BLaER1 treated with 17β-estradiol and CSF1 and Interleukin-3, amounts not matched to agents 10 nM and 100 nM (cell line): Measurements from ENCODE around the gene SKI.

ENCODE experiments used
- H3K27ac ChIP-seq, 11 experiments: shearing (Covaris generic); formaldehyde crosslinking; 2 replicates each; pipeline ENCODE4 v1.8.1; 2022
- H3K27me3 ChIP-seq, 11 experiments: shearing (Covaris generic); formaldehyde crosslinking; 2 replicates each; pipeline ENCODE4 v1.8.1; 2022
- H3K36me3 ChIP-seq, 11 experiments: shearing (Covaris generic); formaldehyde crosslinking; 2 replicates each; pipeline ENCODE4 v1.8.1; 2022
- H3K4me1 ChIP-seq, 10 experiments: shearing (Covaris generic); formaldehyde crosslinking; 2 replicates each; pipeline ENCODE4 v1.8.1; 2022
- H3K4me2 ChIP-seq, 11 experiments: shearing (Covaris generic); formaldehyde crosslinking; 2 replicates each; pipeline ENCODE4 v1.8.1; 2022
- H3K4me3 ChIP-seq, 10 experiments: shearing (Covaris generic); formaldehyde crosslinking; 2 replicates each; pipeline ENCODE4 v1.8.1; 2022
- H3K9ac ChIP-seq, 11 experiments: shearing (Covaris generic); formaldehyde crosslinking; 2 replicates each; pipeline ENCODE4 v1.8.1; 2022
- H3K9me3 ChIP-seq, 11 experiments: shearing (Covaris generic); formaldehyde crosslinking; replicated peaks in 1 of 11; 2 replicates each; pipeline ENCODE4 v1.8.1; 2022
- H4K20me1 ChIP-seq, 11 experiments: shearing (Covaris generic); formaldehyde crosslinking; 2 replicates each; pipeline ENCODE4 v1.8.1; 2022
- Cebpa-rat ChIP-seq, 11 experiments: shearing (Covaris generic); IDR thresholded peaks; 2 replicates each; pipeline ENCODE4 v1.8.1; 2022

SKI gene

DNA sequence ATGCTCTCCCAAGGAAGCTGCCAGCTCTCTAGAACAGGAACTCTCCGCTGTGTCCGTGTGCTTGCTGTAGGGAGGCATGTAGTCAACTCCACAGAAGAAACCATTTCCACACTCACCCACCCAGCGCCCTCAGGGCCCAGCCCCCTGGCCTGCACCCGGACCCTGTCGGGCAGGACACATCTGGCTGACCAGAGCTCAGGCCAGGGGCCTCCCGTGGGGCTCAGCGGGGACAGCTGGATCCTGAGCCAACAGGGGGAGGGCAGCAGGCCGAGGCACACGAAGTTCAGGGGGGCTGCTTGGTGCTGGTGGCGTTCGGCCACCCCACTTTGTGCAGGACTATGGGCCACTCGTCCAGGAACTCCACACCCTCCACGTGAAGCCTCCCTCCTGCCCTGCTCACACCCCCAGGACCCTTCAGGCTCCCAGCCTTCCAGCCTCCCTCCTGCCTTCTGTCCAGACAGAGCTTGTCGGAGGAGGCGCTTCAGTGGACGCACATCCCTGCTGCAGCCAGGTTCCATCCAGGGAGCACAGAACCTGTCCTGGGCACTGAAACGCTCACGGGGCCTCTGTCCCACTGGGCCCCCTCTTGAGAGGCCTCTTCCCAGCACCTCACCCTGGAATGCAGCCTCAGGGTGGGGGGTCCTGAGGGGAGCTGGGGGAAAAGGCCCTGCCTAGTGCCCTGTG, 18.6 kb upstream of the SKI start:
- Histone ChIP-seq H3K9me3 (no peaks in the 10 kb centered on the region), H4K20me1 (peaks cover 0 to 6% (median 0%) of the 10 kb centered on the region in 11 experiments; a peak in 4 of 22 replicates), H3K9ac (no peak overlapping the region), H3K4me3 (no peak overlapping the region), H3K27me3 (no peaks in the 10 kb centered on the region), H3K4me2 (peak overlapping the region in 1 of 11 experiments; percentile 4; a peak in 1 of 22 replicates), H3K4me1 (peaks cover 33 to 73% (median 57%) of the 10 kb centered on the region in 10 experiments), H3K27ac (no peak overlapping the region), H3K36me3 (no peaks in the 10 kb centered on the region)
- TF ChIP-seq Cebpa-rat (IDR thresholded peaks at IDR 0.05): no peak

- Histone ChIP-seq H3K27me3 (no peaks in the 10 kb centered on the region), H3K27ac (no peak overlapping the region), H3K9me3 (no peaks in the 10 kb centered on the region), H4K20me1 (peaks cover 0 to 6% (median 0%) of the 10 kb centered on the region in 11 experiments; a peak in 3 of 22 replicates), H3K4me1 (peaks cover 36 to 74% (median 60%) of the 10 kb centered on the region in 10 experiments), H3K4me2 (no peak overlapping the region), H3K4me3 (no peak overlapping the region), H3K9ac (peak overlapping the region in 1 of 11 experiments; percentile 27; a peak in 1 of 22 replicates), H3K36me3 (no peaks in the 10 kb centered on the region)
- TF ChIP-seq Cebpa-rat (IDR thresholded peaks at IDR 0.05): no peak
Observed at GRCh38 chr1:2210084-2210653, 17.9 kb upstream of the SKI start.

DNA sequence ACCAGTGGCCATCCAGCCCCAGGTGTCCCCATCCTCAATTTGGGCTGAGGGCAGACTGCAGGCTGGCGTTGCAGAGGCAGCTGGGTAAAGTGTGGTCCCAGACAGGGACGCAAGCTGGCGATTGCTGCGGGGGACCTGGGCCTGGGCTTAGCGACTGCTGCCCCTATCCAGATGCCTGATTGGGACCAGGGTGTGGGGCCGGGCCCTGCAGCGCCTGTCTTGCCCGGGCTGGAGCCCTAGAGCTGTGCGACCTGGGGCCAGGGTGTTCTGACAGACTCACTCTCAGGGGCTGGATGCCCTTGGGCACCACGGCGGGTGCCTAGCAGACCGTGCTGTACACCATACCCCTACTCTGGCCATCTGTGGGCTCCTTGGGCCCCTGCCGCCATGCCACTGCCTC, 17.3 kb upstream of the SKI start:
- Histone ChIP-seq H4K20me1 (peaks cover 0 to 6% (median 0%) of the 10 kb centered on the region in 11 experiments; a peak in 3 of 22 replicates), H3K4me1 (peaks cover 32 to 68% (median 54%) of the 10 kb centered on the region in 10 experiments)
- no peak for TF ChIP-seq Cebpa-rat (IDR thresholded peaks at IDR 0.05)

DNA sequence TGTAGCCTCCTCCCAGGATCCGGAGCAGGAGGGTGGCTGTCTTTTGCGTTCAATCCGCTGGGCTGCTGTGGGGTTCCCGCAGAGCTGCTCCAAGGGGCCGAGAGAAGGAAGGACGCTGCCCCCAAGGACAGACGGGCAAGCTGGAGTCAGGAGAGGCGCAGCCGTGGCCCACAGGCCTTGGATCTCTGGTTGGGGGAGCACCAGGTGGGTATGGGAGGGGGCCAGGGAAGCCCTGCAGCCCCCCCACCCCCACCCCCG, 15.9 kb upstream of the SKI start:
- Histone ChIP-seq H3K4me2 (peak overlapping the region; percentile 76 to 97 (median 93)), H4K20me1 (peaks cover 0 to 6% (median 0%) of the 10 kb centered on the region in 11 experiments; a peak in 3 of 22 replicates), H3K9me3 (no peaks in the 10 kb centered on the region), H3K4me3 (peak overlapping the region in 1 of 10 experiments; percentile 52; a peak in 2 of 20 replicates), H3K27me3 (no peaks in the 10 kb centered on the region), H3K36me3 (no peaks in the 10 kb centered on the region), H3K27ac (peak overlapping the region in 10 of 11 experiments; percentile 60 to 90 (median 82); a peak in 18 of 22 replicates), H3K9ac (peak overlapping the region in 8 of 11 experiments; percentile 13 to 81 (median 72); a peak in 8 of 22 replicates), H3K4me1 (peaks cover 28 to 56% (median 45%) of the 10 kb centered on the region in 10 experiments)
- TF ChIP-seq Cebpa-rat (IDR thresholded peaks at IDR 0.05): no peak

More for the DNA sequence above, 17.3 kb upstream of the SKI start:
- Histone ChIP-seq H3K27me3 (no peaks in the 10 kb centered on the region), H3K36me3 (no peaks in the 10 kb centered on the region), H3K9ac (peak overlapping the region in 1 of 11 experiments; percentile 27; a peak in 1 of 22 replicates), H3K4me2 (no peak overlapping the region), H3K9me3 (no peaks in the 10 kb centered on the region), H3K4me3 (no peak overlapping the region), H3K27ac (no peak overlapping the region)

DNA sequence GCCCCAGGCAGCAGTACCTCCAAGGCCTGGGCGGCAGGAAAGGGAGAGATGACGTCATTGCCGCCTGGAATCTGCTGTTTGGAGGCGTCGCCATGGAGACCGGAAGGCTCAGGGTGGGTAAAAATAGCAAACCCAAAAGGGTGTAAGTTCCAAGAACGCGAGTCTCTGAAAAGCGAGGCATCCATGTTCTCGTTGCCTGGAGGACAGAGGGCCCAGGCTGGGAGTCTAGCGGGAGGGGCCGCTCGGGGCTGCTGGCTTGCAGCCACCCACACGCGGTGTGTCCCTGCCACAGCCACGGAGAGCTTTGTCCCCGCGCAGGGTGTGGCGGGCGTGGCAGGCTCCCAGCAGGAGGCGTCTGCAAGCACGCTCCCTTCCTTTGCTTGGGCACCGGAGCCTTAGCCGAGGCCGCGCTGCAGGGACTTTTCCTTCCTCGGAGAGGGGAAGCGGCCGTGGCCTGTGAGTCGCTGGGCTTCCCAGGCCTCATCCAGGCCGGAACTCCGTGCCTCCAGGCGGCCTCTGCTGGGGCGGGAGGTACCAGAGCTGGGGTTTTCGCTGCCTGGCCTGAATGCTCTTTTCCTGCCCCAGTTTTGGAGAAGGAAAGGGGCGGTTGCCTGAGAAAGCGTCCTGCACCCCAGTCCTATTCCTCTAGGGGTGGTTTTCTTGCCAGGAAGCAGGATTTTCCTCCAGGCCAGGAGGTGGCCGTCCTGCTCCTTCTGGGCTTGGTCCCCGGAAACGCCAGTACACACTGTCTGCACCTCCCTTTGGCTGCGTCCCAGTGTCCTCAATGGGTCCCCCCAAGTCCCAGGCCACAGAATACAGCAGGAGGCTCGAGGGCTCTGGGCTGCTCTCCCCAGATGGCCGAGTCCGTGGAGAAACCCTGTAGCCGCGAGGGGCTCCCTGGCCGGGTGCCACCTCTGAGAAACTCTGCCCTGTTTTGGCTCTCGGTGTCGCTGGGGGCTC, 15.3 kb upstream of the SKI start:
- Histone ChIP-seq H3K4me2 (peak overlapping the region; percentile 76 to 97 (median 93)), H3K27me3 (no peaks in the 10 kb centered on the region), H3K4me3 (peak overlapping the region in 9 of 10 experiments; percentile 2 to 60 (median 44); a peak in 15 of 20 replicates), H3K27ac (peak overlapping the region; percentile 61 to 90 (median 82)), H4K20me1 (peaks cover 0 to 6% (median 0%) of the 10 kb centered on the region in 11 experiments; a peak in 2 of 22 replicates), H3K4me1 (peaks cover 28 to 53% (median 42%) of the 10 kb centered on the region in 10 experiments), H3K9ac (peak overlapping the region; percentile 68 to 81 (median 78)), H3K36me3 (no peaks in the 10 kb centered on the region), H3K9me3 (no peaks in the 10 kb centered on the region)
- TF ChIP-seq Cebpa-rat (IDR thresholded peaks at IDR 0.05): no peak

- Histone ChIP-seq H3K9me3 (no peaks in the 10 kb centered on the region), H3K4me2 (peak overlapping the region; percentile 76 to 97 (median 93)), H3K27ac (peak overlapping the region; percentile 61 to 90 (median 82); a peak in 19 of 22 replicates), H3K4me3 (peak overlapping the region in 6 of 10 experiments; percentile 21 to 60 (median 45); a peak in 5 of 20 replicates), H4K20me1 (peaks cover 0 to 6% (median 0%) of the 10 kb centered on the region in 11 experiments; a peak in 1 of 22 replicates), H3K4me1 (peaks cover 30 to 48% (median 38%) of the 10 kb centered on the region in 10 experiments), H3K9ac (peak overlapping the region; percentile 68 to 81 (median 78)), H3K36me3 (no peaks in the 10 kb centered on the region), H3K27me3 (no peaks in the 10 kb centered on the region)
- no peak for TF ChIP-seq Cebpa-rat (IDR thresholded peaks at IDR 0.05)
Observed at GRCh38 chr1:2213576-2214505, 14.3 kb upstream of the SKI start.

- no peak for TF ChIP-seq Cebpa-rat (IDR thresholded peaks at IDR 0.05)
- peak overlapping the region in 9 of 11 experiments; percentile 18 to 90 (median 82); a peak in 13 of 22 replicates for H3K27ac ChIP-seq
- peaks cover 0 to 3% (median 0%) of the 10 kb centered on the region in 11 experiments; a peak in 1 of 22 replicates for H4K20me1 ChIP-seq
- no peaks in the 10 kb centered on the region; a peak in 1 of 22 replicates for H3K9me3 ChIP-seq
- peaks cover 30 to 52% (median 35%) of the 10 kb centered on the region in 10 experiments for H3K4me1 ChIP-seq
- H3K27me3 ChIP-seq: no peaks in the 10 kb centered on the region
- no peaks in the 10 kb centered on the region for H3K36me3 ChIP-seq
- H3K4me2 ChIP-seq: peak overlapping the region in 10 of 11 experiments; percentile 76 to 97 (median 93); a peak in 18 of 22 replicates
- H3K4me3 ChIP-seq: no peak overlapping the region
- H3K9ac ChIP-seq: peak overlapping the region in 10 of 11 experiments; percentile 41 to 81 (median 77); a peak in 16 of 22 replicates
Observed at GRCh38 chr1:2214541-2215241, 13.4 kb upstream of the SKI start.
